ENCODE measurements around the gene RAB5IF.

The RAB5IF gene

GRCh38 chr20:36565520-36565919 is 40.1 kb upstream of the RAB5IF start:
- H2AFZ ChIP-seq = no peak overlapping the region
- H3K79me2 ChIP-seq = no peaks in the 10 kb centered on the region
- H3K9ac ChIP-seq = no peak overlapping the region
- no peaks in the 10 kb centered on the region for H3K9me3 ChIP-seq (ENCODE audit: control insufficient read depth, low read length)
- H3K4me1 ChIP-seq = no peaks in the 10 kb centered on the region
- no peak overlapping the region for H3K4me2 ChIP-seq (ENCODE audit: low read length)
- H3K27me3 ChIP-seq (ENCODE audit: control insufficient read depth, insufficient read depth, low read length) = no peaks in the 10 kb centered on the region
- TF ChIP-seq, protein P1, sequence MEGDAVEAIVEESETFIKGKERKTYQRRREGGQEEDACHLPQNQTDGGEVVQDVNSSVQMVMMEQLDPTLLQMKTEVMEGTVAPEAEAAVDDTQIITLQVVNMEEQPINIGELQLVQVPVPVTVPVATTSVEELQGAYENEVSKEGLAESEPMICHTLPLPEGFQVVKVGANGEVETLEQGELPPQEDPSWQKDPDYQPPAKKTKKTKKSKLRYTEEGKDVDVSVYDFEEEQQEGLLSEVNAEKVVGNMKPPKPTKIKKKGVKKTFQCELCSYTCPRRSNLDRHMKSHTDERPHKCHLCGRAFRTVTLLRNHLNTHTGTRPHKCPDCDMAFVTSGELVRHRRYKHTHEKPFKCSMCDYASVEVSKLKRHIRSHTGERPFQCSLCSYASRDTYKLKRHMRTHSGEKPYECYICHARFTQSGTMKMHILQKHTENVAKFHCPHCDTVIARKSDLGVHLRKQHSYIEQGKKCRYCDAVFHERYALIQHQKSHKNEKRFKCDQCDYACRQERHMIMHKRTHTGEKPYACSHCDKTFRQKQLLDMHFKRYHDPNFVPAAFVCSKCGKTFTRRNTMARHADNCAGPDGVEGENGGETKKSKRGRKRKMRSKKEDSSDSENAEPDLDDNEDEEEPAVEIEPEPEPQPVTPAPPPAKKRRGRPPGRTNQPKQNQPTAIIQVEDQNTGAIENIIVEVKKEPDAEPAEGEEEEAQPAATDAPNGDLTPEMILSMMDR (IDR thresholded peaks at IDR 0.05) = no peak
- no peak overlapping the region for H3K4me3 ChIP-seq (ENCODE audit: low read depth, low read length)
- H3K27ac ChIP-seq = no peak overlapping the region
- H3K36me3 ChIP-seq (ENCODE audit: control insufficient read depth, insufficient read depth, low read length) = no peaks in the 10 kb centered on the region

DNA sequence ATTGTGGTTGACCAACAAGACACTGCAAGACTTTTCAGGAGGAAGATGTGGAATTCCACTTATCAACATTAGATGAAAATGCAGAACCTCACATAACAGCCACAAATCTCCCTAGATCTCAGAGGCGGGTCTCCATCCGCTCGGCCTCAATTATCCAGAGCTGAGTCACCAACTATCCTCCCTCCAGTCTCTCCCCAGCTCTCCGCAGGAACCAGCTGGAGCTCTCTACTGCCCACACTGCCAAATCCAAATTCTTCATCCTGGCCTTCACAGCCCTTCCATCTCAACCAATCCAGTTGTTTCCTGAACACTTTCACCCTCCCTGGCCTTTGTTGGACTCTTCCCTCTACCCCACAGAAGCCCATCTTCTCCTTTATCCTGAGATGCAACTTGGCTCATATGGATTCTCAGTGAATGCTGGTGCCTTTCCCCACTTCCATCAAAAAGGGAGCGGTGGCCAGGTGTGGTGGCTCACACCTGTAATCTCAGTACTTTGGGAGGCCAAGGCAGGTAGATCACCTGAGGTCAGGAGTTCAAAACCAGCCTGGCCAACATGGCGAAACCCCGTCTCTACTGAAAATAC is 35.6 kb upstream of the RAB5IF start:
- Histone ChIP-seq H3K27me3 (ENCODE audit: control insufficient read depth, insufficient read depth, low read length) (no peaks in the 10 kb centered on the region), H3K36me3 (ENCODE audit: control insufficient read depth, insufficient read depth, low read length) (no peaks in the 10 kb centered on the region), H3K27ac (no peak overlapping the region), H3K4me2 (ENCODE audit: low read length) (no peak overlapping the region), H3K9ac (no peak overlapping the region), H2AFZ (no peak overlapping the region), H3K79me2 (no peaks in the 10 kb centered on the region), H3K9me3 (ENCODE audit: control insufficient read depth, low read length) (no peaks in the 10 kb centered on the region), H3K4me1 (peaks cover 5% of the 10 kb centered on the region), H3K4me3 (ENCODE audit: low read depth, low read length) (no peak overlapping the region)
- TF ChIP-seq, protein P1 (IDR thresholded peaks at IDR 0.05) = no peak

DNA sequence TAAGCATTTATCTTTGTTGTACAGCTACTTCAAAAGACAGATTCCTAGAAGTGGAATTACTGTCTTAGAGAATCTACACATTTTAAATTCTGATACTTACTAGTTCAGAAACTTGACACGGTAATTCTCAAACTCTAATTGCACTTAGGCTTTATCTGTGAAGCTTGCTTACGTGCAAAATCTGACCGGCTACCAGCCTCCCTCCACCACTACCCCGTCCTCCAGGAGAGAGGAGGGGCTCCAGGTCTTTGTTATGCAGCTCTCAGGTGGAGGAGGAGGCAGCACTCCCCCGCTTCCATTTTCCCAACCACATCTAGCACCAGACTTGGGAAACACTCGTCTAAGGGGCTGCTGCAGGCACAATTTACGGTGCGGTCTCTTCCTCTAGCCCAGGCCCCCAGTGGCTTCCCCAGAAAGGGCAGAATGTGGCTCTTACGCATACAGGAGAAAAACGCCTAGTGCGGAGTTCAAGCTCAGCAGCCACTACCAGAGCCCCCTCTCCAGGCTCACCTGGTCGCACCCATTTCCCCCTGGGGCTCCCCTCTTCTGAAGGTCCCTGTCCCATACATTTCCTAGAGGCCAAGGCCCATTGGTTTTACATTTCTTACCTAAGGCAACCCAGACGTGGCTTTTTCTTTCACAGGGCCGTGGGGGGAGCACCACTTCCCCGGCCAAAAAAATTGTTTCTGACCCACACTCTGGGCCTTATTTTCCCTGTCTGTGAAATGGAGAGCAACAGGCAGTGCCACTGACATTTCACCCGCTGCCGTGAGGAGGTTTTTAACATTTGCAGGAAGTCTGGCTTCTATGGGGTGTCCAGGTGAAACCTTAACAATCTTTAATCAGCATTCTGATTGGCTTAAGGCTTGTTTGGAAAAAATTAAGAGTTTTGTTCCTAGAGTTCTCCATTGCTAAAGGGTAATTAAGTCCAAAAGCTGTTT is 33.7 kb upstream of the RAB5IF start:
- no peak overlapping the region for H3K4me2 ChIP-seq (ENCODE audit: low read length)
- H3K79me2 ChIP-seq = peaks cover 2% of the 10 kb centered on the region
- peak overlapping the region; percentile 98 for H2AFZ ChIP-seq
- H3K9me3 ChIP-seq (ENCODE audit: control insufficient read depth, low read length) = no peaks in the 10 kb centered on the region
- H3K9ac ChIP-seq = no peak overlapping the region
- H3K27me3 ChIP-seq (ENCODE audit: control insufficient read depth, insufficient read depth, low read length) = no peaks in the 10 kb centered on the region
- H3K27ac ChIP-seq = peak overlapping the region; percentile 90
- peaks cover 15% of the 10 kb centered on the region for H3K4me1 ChIP-seq
- H3K4me3 ChIP-seq (ENCODE audit: low read depth, low read length) = no peak overlapping the region
- TF ChIP-seq, protein P1 (IDR thresholded peaks at IDR 0.05) = no peak
- no peaks in the 10 kb centered on the region for H3K36me3 ChIP-seq (ENCODE audit: control insufficient read depth, insufficient read depth, low read length)

DNA sequence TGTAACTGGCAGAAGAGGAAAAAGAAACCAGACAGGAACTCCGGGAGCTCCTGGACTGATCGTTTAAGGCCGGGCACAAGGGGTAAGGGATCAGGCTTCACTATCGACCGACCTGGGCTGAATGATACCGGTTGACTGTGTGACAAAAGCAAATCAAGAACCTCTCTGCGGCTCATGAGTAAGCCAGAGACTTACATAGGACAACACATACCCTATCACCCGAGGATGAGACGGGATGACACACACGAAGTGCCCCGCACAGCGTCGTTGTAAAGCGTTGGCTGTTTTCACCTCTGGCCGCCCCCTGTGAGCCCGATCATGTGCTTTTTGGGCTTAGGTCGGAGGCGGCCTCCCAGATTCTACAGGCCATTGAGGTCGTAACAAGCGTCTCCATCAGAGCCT is 32.9 kb upstream of the RAB5IF start:
- TF ChIP-seq, protein P1 (IDR thresholded peaks at IDR 0.05) = no peak
- peaks cover 5% of the 10 kb centered on the region for H3K79me2 ChIP-seq
- H3K9me3 ChIP-seq (ENCODE audit: control insufficient read depth, low read length) = no peaks in the 10 kb centered on the region
- no peaks in the 10 kb centered on the region for H3K27me3 ChIP-seq (ENCODE audit: control insufficient read depth, insufficient read depth, low read length)
- peak overlapping the region; percentile 98 for H2AFZ ChIP-seq
- no peak overlapping the region for H3K9ac ChIP-seq
- peak overlapping the region; percentile 90 for H3K27ac ChIP-seq
- peak overlapping the region; percentile 52 for H3K4me3 ChIP-seq (ENCODE audit: low read depth, low read length)
- H3K36me3 ChIP-seq (ENCODE audit: control insufficient read depth, insufficient read depth, low read length) = no peaks in the 10 kb centered on the region
- H3K4me2 ChIP-seq (ENCODE audit: low read length) = peak overlapping the region; percentile 64
- peaks cover 15% of the 10 kb centered on the region for H3K4me1 ChIP-seq

Data from parathyroid adenoma (tissue), 2 donors.